Mucosa of gallbladder (tissue), 1 donor: ENCODE data around the gene SSNA1. TPM values are rescaled to one million over a fixed set of nuclear protein-coding genes. Genes with fewer than 3 reads are reported as not detected.

ENCODE experiments used
- DNase-seq: peaks from one replicate; pipeline ENCODE4 v3.0.0-alpha.2; 2020; ENCODE audit warnings: low spot score
- total RNA-seq: library from RNA; stranded (reverse); gene quantifications from one replicate; pipeline ENCODE4 v1.2.1, GENCODE V29; 2021
- donor health status: DM: no; HTN: no; CAD: no.

SSNA1 gene
- total RNA-seq, 1 donor from 2014 or later, result 65.7 TPM

DNA sequence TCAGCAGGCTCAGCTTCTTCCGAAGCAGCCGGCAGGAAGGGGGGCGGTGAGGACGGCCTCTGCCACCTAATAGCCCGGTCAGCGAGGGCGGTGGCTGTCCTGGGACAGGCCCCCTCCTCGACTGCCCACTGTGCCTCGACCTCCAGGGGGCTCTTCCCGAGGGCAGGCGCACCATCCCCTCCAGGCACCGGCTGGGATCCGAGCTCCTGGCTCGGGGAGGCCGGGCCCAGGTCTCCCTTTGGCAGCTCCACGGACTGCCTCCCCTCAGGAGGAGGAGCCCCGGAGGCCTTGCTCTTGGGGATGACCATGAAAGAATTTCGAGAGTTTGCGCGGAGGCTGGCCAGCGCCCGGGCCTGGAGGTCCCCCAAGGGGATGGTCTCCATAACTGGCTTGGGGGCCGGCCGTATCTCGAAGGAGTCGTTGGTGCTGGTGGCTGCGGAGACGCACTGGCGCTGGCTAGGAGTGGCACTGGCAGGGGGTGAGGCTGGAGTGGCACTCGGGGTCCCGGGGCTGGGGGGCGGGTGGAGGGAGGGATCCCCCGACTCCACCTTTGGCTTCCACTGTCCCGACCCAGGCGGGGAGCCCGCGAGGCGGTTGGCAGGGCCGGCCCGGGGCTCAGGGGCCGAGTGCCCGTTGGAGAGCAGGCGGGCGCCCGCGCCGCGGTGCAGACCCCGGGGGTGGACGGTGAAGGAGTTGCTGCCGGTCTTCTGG lies 11.1 kb downstream of the SSNA1 start:
- DNase-seq, result no peak

DNA sequence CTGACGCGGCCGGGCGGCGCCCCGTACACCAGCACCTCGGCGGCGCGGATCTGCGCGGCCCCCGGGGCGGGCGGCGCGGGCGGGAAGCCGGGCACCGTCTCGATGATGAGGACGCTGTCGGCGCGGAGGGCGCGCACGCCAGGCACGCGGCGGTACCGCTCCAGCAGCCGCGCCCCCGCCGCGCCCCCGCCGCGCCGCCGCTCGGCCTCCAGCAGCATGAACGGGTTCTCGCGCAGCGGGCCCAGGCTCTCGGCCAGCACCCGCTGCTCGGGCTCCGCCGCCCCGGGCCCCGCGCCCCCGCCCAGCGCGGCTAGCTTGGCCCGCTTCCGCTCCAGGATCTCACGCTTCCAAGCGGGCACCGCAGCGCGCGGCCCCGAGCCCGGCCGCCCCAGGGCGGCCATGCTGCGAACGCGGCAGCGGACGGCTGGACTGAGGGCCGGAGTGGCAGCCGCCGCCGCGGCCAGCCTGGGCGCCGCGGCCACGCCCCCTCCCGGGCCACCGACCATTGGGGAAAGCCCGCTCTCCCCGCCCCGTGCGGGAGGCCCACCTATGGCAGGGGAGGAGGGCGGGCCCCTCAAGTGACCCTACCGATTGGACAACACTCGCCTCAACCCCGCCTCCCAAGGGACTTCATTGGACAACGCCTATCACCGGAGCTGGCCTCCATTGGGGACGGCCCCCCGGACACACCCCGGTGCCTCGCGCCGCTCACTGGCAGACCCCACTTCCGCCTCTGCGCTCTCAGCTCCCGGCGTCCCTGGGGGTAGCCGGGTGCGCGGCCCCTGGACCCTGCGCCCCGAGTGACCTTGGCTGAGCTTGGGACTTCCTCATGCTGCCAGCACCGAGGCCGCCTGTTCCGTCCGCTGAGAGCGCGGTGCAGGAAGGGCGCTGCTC lies 12.1 kb downstream of the SSNA1 start, which contains the start of gene TPRN:
Gene TPRN (minus strand): TSS at position 431 of the 894 bp plus-strand sequence. CDS start 30 bp downstream, at position 401.
- DNase-seq, result peak; percentile 100

DNA sequence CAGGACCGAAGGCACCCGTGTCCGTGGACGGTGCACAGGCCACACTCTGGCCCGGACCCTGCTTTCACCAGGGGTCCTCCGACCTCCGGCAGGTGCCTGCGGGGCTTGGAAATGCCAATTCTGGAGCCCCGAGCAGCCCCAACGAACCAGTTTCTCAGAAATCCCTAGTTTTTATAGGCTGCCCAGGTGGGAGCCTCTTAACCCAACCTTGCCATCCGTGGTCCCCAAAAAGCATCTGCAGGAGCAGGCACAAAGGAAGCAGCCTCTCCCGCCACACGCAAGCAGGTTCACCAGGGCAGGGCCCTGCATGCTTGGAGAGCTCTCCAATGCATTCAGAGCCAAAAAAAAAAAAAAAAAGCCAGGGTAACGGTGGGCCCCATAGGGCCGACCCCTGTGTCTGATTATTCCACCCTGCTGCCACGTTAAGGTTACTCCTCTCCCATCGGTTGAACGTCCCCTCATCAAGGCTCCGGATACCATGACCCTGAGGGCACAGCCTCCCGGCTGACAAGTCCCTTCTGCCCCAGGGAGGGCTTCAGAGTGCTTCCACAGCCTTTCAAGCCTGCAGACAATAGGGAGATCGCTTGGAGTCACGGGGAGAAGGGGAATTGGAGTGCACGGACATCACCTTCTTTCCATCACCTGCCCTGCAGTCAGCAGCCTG lies 12.9 kb downstream of the SSNA1 start:
- DNase-seq, result no peak

DNA sequence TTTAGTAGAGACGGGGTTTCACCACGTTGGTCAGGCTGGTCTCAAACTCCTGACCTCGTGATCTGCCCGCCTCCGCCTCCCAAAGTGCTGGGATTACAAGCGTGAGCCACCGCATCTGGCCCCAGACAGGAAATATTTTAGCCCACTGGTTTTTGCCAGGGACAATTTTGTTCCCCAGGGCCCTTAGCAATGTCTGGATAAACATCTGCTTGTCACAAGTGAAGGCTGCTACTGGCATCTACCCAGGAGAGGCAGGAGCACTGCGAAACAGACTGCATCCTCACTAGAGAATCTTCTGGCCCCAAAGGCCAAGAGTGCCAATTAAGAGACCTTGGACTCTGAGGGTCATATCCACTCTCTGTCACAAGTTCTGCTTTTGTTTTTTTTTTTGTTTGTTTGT lies 14.5 kb downstream of the SSNA1 start:
- no peak for DNase-seq

DNA sequence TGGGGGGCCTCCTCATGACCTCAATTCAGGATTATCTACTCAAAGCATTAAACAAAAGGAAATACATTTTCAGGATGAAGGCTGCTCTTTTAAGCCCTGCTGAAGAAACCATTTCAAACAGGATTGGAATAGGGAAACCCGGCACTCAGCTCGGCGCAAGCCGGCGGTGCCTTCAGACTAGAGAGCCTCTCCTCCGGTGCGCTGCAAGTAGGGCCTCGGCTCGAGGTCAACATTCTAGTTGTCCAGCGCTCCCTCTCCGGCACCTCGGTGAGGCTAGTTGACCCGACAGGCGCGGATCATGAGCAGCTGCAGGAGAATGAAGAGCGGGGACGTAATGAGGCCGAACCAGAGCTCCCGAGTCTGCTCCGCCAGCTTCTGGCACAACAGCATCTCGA lies 16.3 kb downstream of the SSNA1 start:
- DNase-seq, result no peak

GRCh38 chr9:137205126-137206069 lies 16.9 kb downstream of the SSNA1 start, which contains the start of the genes NDOR1 and TMEM203:
TSS of gene NDOR1 (plus strand) at chr9:137205700. CDS start at chr9:137205778, 78 bp downstream.
TSS of gene TMEM203 (minus strand) at chr9:137205648. CDS start at chr9:137205414, 234 bp downstream.
- peak; percentile 92 for DNase-seq

DNA sequence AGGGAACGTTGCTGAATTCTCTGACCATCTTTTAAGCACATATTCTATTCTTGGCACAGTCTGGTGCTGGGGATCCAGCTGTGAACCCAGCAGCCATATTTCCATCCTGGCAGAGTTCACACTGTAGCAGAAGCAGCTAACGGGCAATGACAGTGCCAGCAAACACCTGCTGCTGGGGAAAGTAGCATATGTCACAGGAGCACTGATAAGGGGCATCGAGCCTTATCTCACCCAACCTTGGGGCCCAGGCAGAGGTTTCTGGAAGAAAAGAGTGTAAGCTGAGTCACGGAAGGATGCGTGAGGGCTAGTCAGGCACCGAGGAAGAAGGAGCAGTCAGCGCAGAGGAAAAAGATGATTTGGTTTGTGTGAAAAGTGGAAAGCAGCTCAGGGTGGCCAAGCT lies 18.1 kb downstream of the SSNA1 start:
- DNase-seq, result no peak

GRCh38 chr9:137211532-137211931 lies 23.1 kb downstream of the SSNA1 start:
- no peak for DNase-seq

DNA sequence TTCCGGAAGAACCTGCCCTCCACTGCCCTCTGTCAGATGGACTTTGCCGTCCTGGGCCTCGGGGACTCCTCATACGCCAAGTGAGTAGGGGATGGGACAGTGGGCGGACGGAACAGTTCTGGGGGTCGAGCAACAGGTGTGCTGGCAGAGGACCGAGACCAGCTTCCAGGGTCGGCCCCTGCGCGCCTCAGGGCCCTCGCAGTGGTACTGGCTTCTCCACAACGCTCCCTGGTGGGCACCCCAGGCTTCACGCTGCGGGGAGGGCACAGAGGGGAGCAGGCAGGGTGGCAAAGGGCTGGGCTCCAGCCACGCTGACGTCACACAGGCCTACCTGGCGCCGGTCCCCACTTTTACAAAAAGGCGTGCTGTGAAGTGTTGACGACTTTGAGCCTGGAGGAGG lies 24.0 kb downstream of the SSNA1 start:
- DNase-seq, result no peak

GRCh38 chr9:137213160-137214060 lies 24.9 kb downstream of the SSNA1 start:
- no peak for DNase-seq

DNA sequence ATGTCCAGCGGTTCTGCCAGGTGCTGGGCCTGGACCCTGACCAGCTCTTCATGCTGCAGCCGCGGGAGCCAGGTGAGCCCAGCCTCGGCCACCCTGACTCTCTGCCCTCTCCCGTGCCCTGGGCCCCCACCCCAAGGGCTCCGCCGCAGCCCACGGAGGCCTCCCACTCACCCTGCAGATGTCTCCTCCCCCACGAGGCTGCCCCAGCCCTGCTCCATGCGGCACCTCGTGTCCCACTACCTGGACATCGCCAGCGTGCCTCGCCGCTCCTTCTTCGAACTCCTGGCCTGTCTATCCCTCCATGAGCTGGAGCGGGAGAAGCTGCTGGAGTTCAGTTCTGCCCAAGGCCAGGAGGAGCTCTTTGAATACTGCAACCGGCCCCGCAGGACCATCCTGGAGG lies 26.1 kb downstream of the SSNA1 start:
- no peak for DNase-seq

DNA sequence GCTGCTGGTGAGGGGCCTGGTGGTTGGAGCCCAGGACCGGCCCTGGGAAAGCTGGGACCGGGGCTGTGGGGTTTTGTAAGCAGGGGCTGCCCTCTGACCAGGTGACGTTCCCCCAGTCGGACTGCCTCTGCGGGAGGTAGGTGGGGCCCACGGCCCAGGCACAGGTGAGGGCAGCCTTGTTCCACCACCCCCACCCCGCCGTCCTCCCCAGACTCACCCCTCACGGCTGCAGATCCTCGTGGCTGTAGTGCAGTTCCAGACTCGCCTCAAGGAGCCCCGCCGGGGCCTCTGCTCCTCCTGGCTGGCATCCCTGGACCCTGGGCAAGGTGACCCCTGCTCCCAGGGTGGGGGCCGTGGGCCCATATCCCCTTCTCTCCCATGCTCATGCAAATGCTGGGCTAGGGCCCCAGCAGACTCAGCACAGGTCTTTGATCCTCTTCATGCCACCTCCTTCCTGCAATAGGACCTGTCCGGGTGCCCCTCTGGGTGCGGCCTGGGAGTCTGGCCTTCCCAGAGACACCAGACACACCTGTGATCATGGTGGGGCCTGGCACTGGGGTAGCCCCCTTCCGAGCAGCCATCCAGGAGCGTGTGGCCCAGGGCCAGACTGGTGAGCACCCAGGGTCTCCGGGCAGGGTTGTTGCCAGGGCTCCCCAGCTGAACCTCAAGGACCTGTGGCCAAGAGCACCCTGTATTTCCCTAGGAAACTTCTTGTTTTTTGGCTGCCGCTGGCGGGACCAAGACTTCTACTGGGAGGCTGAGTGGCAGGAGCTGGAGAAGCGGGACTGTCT lies 26.9 kb downstream of the SSNA1 start:
- DNase-seq, result no peak

DNA sequence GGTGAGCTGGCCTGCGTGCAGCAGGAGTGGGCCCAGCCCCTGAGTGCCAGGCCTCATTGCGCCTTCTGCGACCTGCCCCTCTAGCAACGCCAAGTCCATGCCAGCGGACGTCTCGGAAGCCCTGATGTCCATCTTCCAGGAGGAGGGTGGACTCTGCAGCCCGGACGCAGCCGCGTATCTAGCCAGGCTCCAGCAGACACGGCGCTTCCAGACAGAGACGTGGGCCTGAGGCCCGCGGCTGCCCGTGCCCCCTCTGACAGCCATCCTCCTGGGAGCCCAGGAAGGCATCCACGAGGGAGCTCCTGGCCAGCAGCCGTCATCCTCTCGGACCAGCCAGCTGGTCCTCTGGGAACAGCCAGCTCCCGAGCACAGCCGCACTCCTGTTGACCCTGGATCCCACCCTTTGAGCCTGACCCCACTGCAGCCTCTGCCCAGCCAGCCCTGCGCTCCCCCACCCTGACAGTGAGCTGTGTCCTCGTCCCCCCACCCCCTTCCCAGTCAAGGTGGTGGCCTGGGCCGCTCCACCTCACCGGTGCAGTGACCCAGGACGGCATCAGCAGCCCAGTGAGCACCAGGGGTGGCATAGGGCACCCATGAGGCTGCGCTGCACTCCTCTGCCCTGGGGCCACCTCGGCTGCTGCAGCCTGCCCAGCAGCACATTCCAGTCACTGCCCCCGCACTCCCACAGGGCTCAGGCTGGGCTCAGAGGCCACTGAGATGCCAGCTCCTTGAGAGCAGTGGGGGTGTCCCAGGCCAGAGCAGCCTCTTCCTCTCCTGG lies 27.9 kb downstream of the SSNA1 start:
- no peak for DNase-seq

DNA sequence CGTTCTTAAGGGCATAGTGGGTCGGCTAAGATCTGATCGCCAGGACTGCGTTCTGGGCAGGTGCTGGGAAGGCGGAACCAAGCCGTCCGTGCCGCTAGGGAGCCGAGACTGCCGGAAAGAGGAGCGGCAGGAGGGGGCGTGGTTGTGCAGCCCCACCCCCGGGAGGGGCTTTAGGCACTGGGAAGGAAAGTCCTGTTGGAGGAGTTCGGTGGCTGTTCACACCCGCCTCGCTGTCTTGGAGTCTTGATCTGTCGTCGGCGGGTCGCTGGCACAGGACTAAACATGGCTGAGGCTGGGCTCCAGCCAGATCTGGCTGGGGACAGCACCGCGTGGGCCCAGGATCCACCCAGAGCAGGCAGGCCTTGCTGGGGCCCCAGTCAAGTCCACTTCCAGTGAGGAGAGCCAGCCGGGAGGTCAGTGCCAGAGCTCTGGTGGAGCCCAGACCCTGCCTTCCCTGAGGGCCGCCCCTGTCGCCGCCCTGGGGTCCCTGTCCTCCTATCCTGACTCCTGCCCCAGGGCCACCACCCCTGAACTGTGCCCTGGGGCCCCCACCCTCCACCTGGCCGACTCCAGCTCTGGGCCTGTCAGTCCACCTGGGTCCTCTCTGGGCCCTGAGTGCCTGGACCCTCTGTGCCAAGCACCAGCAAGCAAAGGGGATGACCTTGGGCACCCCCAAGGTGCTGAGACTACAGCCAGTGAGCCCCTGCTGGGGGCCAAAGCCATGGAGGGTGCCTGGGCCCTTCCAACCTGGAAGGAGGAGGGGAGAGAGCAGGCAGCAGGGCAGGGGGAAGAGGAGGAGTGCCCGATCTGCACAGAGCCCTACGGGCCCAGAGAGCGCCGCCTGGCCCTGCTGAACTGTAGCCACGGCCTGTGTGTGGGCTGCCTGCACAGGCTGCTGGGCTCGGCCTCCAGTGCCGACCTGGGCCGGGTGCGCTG lies 29.1 kb downstream of the SSNA1 start:
- DNase-seq, result peak; percentile 82

GRCh38 chr9:137218212-137218753 lies 29.8 kb downstream of the SSNA1 start:
- no peak for DNase-seq

GRCh38 chr9:137218754-137219271 lies 30.3 kb downstream of the SSNA1 start:
- peak; percentile 52 for DNase-seq
